Measurements from ENCODE around the gene MAEA. TPM values are rescaled to one million over a fixed set of nuclear protein-coding genes. Genes with fewer than 3 reads are reported as not detected.

The MAEA gene
- total RNA-seq, 1 donor from 2014 or later, result 72.3 TPM

DNA sequence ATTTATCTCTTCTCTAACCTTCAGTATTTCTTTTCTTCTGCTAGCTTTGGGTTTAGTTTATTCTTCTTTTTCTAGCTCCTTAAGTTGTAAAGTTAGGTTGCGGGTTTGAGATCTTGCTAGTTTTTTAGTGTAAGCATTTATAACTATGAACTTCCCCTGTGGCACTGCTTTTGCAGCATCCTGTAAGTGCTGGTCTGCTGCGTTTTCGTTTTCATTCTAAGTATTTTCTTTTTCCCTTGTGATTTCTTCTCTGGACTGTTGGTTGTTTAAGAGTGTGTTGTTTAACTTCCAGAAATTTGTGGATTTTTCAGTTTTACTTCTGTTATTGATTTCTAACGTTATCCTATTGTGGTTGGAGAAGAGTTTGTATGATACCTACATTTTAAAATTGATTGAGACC, 29.7 kb upstream of the MAEA start:
- no peak overlapping the region for H3K4me3 ChIP-seq (ENCODE audit: low read depth, low read length)
- no peak for DNase-seq (ENCODE audit: low read depth)
- TF ChIP-seq, protein P1, sequence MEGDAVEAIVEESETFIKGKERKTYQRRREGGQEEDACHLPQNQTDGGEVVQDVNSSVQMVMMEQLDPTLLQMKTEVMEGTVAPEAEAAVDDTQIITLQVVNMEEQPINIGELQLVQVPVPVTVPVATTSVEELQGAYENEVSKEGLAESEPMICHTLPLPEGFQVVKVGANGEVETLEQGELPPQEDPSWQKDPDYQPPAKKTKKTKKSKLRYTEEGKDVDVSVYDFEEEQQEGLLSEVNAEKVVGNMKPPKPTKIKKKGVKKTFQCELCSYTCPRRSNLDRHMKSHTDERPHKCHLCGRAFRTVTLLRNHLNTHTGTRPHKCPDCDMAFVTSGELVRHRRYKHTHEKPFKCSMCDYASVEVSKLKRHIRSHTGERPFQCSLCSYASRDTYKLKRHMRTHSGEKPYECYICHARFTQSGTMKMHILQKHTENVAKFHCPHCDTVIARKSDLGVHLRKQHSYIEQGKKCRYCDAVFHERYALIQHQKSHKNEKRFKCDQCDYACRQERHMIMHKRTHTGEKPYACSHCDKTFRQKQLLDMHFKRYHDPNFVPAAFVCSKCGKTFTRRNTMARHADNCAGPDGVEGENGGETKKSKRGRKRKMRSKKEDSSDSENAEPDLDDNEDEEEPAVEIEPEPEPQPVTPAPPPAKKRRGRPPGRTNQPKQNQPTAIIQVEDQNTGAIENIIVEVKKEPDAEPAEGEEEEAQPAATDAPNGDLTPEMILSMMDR (conservative IDR thresholded peaks at IDR 0.05; ENCODE audit: low read depth, low read length), result no peak

DNA sequence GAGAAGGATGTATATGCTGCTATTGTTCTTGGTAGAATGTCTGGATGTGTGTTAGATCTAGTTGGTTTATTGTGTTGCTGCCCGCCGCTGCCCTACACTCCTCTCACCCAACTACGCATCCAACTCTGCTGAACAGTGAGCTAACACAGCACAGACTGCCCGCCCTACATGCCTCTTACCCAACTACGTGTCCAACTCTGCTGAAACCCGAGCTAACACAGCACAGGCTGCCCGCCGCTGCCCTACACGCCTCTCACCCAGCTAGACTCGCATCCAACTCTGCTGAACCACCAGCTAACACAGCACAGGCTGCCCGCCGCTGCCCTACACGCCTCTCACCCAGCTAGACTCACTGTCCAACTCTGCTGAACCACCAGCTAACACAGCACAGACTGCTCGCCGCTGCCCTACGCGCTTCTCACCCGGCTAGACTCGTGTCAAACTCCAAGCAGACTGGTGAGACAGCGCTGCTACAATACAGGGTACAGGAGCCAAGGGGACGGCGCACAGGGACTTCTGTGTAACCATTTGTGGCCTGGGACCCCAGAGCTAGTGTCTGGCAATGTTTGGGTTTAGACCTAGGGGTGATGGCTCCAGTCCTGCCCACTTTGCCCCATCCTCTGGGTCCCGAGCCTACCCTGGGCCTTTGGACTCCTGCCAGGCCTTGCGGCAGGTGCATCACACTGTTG, 29.1 kb upstream of the MAEA start:
- TF ChIP-seq, protein P1 (conservative IDR thresholded peaks at IDR 0.05; ENCODE audit: low read depth, low read length), result no peak
- H3K4me3 ChIP-seq (ENCODE audit: low read depth, low read length), result no peak overlapping the region
- no peak for DNase-seq (ENCODE audit: low read depth)

DNA sequence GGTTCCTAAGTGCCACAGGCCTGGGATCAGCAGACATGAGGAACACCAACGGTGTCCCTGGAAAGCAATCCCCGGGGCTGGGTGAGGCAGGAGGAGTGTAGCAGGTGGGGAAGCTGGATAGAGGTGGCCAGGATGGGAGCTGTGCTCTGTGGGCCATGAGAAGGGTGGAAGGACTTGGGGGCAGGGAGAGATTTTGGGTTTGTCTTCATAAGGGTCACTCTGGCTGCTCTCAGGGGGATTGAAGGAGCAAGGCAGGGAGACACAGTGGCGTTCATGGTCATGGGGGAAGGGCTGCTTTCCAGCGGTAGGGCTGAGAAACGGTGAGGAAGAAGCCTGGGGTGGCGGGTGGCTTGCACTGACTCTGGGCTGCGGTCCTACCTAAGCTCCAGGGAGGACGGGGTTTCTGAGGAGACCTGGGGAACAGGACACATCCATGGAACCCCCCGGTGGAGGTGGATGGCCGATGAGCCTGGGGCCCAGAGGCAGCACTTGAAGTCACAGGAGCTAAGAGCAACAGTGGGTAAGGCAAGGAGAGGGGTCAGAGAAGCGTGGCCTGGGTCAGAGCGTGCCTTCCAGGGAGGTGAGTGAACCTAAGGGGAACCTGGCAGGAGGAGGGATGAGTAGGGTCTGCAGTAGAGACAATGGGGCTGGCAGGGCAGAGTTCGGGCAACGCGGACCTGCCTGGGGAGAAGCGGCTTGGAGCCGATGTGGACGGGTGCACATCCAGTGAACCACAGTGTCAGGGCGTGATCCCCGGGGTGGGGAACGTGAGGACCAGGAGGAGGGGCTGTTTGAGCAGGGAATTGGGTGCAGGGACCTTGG, 28.4 kb upstream of the MAEA start:
- H3K4me3 ChIP-seq (ENCODE audit: low read depth, low read length), result no peak overlapping the region
- no peak for DNase-seq (ENCODE audit: low read depth)
- TF ChIP-seq, protein P1 (conservative IDR thresholded peaks at IDR 0.05; ENCODE audit: low read depth, low read length), result no peak

DNA sequence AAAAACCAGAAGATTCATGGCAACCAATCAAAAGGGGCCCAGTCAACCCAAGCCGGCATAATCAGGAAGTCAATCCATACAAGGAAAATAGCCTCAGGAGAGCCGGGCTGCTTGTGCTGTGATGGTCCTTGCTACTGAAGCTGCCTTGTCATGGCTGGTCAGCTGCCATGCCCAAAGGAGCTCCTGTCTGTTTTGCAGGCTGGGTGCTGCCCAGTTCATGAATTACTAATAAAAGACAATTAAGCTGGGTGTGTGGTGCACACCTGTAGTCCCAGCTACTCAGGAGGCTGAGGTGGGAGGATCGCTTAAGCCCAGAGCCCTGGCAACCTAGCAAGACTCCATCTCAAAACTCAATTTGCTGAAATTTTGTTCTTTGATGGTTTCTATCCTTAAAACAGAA, 24.7 kb upstream of the MAEA start:
- H3K4me3 ChIP-seq (ENCODE audit: low read depth, low read length), result no peak overlapping the region
- TF ChIP-seq, protein P1 (conservative IDR thresholded peaks at IDR 0.05; ENCODE audit: low read depth, low read length), result no peak
- no peak for DNase-seq (ENCODE audit: low read depth)

DNA sequence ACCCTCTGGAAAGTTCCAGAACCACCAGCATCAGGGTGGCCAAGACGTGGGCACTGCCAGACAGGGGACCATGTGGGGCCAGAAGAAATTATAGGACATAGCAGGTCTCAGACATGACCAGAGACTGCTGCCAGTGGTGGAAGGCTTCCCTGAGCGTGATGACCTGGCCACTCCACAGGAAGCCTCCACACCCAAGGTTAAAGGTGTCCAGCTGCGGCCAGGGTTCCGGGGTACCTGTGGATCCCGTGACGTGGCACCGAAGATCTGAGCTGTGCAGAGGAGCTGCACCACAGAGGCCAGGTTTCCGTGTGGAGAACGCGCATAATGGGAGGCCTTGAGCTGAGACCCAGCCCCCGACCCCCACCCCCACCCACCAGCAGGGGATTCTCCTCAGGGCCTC, 24.3 kb upstream of the MAEA start:
- no peak overlapping the region for H3K4me3 ChIP-seq (ENCODE audit: low read depth, low read length)
- TF ChIP-seq, protein P1 (conservative IDR thresholded peaks at IDR 0.05; ENCODE audit: low read depth, low read length), result no peak
- no peak for DNase-seq (ENCODE audit: low read depth)

DNA sequence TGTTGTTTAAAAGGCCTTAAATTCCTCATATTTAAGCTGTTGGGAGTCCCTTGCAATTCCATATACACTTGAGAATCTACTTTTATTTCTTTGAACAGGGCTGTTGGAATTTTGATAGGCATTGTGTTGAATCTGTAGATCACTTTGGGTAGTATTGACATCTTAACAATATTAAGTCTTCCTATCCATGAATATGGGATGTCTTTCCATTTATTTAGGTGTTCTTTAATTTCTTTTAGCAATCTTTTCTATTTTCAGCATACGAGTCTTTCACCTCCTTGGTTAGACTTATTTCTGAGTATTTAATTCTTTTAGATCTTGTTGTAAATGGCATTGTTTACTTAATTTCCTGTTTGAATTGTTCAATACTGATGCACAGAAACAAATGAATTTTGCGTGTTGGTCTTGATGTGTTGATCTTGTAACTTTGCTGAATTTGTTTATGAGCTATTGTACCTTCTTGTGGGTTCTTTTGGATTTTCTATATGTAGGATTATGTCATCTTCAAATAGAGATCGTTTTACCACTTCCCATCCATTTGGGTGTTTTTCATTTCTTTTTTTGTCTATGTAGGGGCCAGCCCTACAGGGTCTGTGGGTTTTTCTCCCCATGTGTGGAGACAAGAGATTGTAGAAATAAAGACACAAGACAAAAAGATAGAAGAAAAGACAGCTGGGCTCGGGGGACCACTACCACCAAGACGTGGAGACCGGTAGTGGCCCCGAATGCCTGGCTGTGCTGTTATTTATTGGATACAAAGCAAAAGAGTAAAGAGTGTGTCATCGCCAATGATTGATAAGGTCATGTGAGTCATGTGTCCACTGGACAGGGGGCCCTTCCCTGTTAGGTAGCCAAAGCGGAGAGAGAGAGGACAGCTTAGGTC, 22.6 kb upstream of the MAEA start:
- no peak overlapping the region for H3K4me3 ChIP-seq (ENCODE audit: low read depth, low read length)
- TF ChIP-seq, protein P1 (conservative IDR thresholded peaks at IDR 0.05; ENCODE audit: low read depth, low read length), result no peak

More for the DNA sequence above, 22.6 kb upstream of the MAEA start:
- DNase-seq (ENCODE audit: low read depth), result no peak
